Stomach (tissue), 4 donors: ENCODE data around the gene YIF1B.

Experiments
- CTCF ChIP-seq, 7 experiments: fragments of 450-650 bp in 4 of 7; fragments of 200-600 bp in 3 of 7; sonication (generic) in 3 of 7; IDR thresholded peaks; one replicate each; pipeline ENCODE4 v1.5.1; 2016 to 2019; ENCODE audit warnings: antibody characterized with exemption in 7 of 7, control low read depth in 2 of 7, mild to moderate bottlenecking in 1 of 7
- POLR2A ChIP-seq, 4 donors: fragments of 450-650 bp; IDR thresholded peaks; one replicate each; pipeline ENCODE4 v1.6.1; 2016; ENCODE audit warnings: antibody characterized with exemption in 4 of 4, control low read depth in 2 of 4, mild to moderate bottlenecking in 1 of 4, moderate library complexity in 1 of 4

GRCh38 chr19:38267761-38268483 lies 47.8 kb downstream of the YIF1B start:
- TF ChIP-seq CTCF (IDR thresholded peaks at IDR 0.05) (no peak), POLR2A (IDR thresholded peaks at IDR 0.05) (no peak)
